HG02623 (cell line): ENCODE data around the gene RBM10.

Experiments
- ATAC-seq: cut with Tn5 transposase; IDR thresholded peaks from one replicate; pipeline ENCODE4 v1.9.1; 2021; ENCODE audit warnings: moderate library complexity; ENCODE audit not compliant: unreplicated experiment

RBM10 gene

DNA sequence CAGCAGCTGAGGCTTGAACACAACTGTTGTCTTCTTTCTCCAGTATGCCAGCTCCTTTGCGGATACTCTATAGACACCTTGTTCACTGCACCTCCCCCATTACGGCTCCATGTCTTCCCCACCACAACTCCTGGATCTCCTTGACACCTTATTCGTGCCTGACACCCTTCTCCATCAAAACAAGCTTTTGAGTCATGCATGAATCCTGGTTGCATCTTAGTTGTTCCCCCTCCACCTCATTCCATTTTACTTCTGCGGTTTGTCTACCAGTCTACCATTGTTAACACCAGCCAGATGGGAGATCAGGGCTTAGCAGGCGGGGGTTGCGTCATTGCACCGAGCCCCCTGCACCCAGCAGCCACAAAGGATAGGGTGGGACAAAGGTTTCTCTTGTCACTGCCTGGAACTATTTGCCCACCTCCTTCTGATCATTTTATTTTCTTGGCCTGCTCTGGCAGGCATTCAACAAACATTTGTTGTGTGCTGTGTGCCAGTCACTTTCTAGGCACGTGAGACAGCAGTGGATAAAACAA, 71.4 kb downstream of the RBM10 start:
- no peak for ATAC-seq

DNA sequence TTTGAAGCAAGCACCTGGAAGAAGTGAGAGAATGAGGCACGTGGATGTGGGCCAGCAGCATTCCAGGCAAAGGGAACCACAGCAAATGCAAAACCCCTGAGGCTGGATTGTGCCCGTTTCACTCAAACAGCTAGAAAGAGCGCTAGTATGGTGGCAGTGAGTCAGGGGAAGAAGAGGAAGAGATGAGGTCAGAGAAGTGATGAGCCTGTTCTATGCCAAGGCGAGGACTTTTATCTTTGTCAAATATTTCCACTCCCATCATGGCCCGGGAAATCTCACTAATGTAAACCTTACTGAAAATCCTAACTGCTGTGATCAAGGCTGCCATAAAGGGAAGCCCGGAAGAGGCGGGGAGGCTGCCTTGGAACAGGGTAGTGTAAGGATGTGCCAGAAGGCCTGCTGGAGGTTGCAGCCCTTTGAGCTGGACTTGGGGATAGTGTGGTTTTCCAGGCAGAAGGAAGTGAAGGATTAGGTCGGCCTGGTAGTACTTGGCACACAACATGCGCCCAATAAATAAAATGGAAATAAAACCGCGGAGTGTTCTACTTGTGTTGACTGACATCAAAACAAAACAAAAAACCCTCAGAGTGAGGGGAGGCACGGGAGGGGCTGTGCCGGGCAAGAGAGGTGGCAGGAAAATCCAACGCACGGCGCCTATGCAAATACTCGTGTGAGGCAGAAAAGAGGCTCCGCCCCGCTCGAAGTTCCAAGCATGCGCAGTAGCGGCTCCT, 72.3 kb downstream of the RBM10 start:
- no peak for ATAC-seq

DNA sequence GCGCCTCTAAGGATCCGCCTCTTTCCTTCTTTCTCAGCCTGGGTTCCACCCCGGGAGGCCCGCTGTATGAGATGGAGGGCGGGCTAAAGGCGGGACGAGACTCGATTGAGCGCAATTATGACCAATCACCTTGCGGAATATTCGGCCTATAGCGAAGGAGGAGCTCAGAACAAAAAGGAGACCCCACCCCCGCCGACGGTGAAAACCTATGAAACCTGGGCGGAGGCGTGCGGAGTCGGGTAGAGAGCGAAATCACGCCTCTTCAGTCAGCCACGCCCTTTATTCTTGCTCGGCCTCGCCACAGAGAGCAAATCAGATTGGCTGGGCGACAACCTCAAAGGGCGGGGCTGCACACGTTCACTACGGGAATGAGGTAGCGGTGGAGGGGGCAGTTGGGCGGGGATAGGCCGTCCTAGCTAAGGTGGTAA, 72.8 kb downstream of the RBM10 start:
- ATAC-seq, result peak; percentile 79

DNA sequence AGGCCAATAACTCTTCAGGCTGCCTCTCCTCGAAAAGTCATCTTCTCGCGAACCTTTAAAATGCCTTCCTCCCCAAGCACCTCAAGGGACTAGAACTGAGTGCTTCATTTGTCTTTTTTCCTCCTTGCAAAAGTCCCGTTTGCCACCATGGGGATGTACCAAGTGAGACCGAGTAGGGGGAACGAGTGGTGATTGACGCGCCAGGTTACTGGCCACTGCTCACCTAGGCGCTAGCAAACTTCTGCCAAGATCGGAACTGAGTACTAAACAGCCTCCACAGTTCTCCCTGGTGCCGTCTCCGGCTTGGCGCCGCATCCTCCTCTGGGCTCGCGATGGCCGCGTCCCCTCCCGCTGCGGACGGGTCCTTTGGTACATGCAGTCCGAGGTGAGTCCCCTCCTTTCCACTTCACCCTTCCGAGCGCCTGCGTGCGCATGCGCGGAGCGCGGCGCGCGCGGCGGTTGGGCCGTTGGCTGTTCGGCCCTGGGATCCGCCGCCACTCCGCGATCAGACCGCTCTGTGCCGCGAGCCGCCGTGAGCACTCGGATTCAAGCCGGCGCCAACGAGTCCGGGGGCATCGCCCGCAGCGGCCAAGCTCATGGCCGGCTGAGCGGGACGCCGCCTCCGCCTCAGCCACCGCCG, 73.4 kb downstream of the RBM10 start, which contains the start of gene CDK16:
TSS of gene CDK16 (plus strand) at position 402 of the 640 bp plus-strand sequence. CDS start 4,877 bp downstream, outside the sequence.
- ATAC-seq, result peak; percentile 34

DNA sequence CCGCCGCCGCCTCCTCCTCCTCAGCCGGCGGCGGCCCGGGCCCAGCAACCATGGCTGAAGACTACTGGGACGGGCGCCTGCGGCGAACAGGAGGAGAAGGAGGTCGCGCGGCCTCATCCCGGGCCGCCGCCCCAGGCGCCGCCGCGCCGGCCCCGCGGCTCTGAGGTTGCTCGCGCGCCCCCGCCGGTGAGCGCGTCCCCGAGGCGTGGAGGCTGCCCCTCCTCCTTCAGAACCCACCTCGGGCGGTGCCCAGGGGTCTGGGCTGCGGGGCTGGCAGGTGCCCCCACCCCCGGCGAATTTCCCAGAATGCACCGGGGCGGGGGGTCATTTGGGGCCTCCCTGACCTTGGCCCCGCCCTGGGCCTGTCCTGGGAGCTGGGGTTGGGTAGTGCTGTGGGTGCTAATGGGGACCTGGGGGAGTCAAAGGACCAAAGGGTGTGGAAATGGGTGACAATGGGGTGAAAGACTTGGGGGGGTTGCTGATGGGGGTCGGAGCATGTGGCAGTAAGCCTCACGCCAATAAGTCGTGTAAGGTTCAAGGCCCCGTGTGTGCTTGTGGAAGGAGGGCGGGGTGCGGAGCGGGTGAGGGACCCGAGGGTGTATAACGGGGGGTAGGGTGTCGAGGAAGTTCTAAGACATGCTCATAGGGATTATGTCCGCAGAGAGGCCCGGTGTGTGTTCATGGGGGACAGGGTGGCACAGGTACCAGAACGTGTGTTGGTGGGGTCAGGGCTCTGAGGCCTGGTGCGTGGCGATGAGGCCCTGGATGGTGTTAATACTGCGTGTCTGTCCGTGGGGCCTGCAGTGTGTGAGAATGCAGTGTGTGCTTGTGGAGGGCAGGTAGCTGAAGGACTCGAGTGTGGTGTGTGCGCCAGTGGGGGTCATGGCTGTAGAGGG, 74.1 kb downstream of the RBM10 start:
- ATAC-seq, result no peak

DNA sequence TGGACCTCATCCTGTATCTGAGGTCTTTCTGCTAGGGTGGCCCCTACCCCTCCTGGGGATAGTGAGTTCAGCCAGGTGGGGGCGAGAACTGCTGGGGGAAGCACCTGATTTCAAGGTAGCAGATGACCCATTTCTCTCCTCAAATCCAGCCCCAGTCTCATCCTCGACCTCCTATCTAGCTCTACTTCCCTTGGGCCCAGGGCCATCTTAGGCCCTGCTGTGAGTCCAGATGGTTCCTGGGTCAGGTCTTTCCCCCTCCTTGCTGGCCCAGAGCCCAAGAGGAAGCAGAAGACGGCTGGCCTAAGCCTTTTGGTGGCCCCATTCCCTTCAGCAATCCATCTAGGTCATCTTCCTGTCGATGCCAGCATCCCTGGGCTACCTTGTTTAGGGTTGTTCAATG, 76.7 kb downstream of the RBM10 start:
- ATAC-seq, result no peak

DNA sequence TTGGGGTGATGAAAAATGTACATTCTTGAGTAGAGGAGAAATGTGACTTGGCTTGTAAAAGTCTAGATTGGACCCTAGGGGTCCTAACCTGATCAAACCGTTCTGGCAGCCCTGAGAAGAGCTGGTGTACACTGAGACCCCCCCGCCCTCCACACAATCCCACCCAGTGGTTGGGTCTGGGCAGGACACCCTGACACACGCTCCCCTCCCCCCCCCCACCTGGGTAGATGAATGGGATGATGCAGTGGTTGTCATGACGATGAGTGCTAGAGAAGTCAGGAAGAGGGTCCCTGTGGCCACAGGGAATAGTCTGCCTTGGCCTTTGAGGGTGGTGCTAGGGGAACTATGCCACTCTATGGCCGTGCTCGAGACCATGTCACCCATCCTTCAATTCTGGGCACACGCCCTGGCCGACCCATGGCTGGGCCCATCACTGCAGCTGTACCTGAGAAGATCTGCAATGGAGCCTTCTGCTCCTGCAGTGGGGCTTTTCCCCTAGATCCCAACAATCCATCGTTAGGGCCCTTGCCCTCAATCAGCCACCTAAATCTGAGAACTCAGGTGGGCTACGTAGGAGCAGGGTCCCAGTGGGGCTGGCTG, 77.8 kb downstream of the RBM10 start:
- ATAC-seq, result no peak

DNA sequence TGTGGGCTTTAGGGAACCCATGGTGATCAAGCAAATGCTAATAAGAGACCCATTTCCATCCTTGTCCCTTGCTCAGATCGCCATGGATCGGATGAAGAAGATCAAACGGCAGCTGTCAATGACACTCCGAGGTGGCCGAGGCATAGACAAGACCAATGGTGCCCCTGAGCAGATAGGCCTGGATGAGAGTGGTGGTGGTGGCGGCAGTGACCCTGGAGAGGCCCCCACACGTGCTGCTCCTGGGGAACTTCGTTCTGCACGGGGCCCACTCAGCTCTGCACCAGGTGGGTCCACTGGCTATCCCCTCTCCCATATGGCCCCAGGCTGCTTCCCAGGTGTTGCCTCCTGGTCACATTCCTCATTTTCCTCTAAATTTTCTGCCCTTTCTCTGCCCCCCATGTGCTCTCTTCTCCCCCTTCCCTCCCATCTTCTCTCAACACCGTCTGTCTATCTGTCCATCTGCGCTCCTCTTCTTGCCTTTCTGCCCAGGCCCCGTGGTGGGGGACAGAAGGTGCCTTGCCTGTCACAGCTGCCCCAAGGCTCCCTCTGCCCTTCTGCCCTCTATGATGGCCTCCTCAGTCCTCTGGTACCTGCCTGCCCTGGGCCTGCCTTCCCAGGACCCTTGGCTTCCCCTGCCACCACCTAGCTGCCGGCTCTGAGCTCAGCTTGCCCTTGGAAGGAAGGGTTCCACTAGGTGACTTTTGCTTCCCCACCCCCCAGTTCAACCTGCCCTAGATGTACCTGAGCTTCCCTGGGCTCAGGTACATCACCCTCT, 78.6 kb downstream of the RBM10 start:
- no peak for ATAC-seq

DNA sequence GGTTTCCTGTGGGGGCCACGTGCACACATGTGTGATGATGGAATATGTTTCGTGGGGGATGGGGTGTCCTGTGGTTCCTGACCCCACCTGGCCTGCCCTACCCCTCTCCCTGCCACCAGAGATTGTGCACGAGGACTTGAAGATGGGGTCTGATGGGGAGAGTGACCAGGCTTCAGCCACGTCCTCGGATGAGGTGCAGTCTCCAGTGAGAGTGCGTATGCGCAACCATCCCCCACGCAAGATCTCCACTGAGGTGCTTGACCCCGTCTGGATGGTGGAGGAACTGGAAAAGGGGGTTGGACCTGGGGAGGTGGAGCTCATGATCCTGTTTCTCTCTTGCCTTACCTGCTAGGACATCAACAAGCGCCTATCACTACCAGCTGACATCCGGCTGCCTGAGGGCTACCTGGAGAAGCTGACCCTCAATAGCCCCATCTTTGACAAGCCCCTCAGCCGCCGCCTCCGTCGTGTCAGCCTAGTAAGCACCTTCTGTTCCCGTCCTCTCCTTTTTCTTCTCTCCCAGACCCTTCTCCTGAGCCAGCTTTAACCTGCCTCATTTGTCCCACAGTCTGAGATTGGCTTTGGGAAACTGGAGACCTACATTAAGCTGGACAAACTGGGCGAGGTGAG, 79.4 kb downstream of the RBM10 start:
- no peak for ATAC-seq

DNA sequence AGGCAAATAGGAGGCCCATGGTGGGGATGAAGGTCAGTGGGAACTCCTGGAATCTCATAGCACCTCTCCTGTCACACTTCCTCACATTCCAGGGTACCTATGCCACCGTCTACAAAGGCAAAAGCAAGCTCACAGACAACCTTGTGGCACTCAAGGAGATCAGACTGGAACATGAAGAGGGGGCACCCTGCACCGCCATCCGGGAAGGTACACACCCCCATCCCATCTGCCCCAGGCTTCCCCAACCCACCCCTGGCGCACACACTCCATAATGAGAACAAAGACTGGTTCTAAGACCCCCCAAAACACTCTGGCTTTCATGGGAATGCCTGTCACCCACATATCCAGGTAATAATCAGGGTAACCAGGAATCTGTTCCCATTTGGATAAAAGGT, 79.9 kb downstream of the RBM10 start:
- ATAC-seq, result no peak

DNA sequence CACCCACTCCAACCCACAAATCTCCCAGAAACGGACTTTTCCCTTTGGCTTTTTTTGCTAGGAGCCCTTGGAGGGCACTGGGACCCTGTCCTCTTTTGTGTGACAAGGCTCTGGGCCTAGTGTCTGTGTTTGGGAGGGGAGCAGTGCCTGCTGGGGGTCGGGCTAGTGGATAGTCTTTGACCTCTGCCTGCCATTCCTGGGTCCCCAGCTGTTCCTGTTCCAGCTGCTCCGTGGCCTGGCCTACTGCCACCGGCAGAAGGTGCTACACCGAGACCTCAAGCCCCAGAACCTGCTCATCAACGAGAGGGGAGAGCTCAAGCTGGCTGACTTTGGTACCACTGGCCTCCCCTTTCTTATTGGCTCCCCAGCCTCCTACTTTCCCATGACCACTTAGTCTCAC, 81.0 kb downstream of the RBM10 start:
- no peak for ATAC-seq

DNA sequence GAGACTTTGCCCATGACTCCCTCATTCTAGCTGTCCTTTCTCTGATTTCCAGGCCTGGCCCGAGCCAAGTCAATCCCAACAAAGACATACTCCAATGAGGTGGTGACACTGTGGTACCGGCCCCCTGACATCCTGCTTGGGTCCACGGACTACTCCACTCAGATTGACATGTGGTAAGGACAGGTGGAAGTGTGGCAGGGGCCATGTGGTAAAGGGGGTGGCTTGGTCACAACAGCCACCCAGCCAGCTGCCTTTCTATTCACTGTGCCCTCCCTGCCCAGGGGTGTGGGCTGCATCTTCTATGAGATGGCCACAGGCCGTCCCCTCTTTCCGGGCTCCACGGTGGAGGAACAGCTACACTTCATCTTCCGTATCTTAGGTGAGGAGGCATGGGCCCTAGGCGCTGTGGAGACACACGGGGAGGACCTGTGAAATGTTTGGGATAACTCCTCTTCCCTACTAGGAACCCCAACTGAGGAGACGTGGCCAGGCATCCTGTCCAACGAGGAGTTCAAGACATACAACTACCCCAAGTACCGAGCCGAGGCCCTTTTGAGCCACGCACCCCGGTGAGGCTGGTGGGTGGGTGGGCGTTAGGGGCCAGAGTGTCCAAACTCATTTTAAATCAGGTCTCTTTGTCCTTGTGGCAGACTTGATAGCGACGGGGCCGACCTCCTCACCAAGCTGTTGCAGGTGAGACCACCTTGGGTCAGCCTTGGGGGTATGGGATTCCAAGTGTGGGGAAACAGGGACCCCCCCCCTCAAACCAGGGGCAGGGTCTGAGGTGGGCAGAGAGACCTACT, 81.7 kb downstream of the RBM10 start:
- ATAC-seq, result no peak

DNA sequence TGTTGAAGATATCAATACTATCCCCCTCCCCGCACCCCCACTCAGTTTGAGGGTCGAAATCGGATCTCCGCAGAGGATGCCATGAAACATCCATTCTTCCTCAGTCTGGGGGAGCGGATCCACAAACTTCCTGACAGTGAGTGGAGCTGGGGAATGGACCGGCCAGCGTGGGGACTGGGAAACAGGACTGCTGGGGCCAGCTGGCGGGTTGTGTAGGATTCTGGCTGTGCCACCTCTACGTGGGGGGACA, 82.2 kb downstream of the RBM10 start:
- no peak for ATAC-seq

DNA sequence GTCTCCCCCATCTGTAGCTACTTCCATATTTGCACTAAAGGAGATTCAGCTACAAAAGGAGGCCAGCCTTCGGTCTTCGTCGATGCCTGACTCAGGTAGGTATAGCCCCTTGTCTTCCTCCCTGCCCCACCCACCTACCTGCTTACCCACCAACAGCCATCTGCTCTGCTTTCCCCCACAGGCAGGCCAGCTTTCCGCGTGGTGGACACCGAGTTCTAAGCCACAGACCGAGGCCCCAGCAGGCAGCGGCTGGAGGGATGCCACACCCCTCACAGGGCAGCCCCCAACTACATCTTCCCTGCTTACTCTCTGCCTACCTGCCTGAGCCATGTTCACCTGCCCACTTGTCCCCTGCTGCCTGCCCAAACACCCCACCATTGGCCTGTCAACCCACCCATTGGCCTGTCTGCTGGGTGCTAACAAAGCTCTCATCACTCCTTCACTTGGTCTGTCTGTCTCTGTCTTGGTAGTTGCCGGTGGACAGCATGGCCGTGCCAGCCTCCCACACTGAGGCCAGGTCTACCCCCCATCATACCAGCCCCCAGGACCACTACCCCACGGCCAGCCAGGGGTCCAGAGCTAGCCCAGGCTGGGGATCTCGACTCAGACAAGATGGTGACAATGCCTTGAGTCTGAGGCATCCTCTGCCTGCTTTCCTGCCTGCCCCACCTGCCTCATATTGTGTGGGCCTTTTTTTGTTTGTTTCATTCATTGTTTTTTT, 83.7 kb downstream of the RBM10 start:
- ATAC-seq, result no peak

DNA sequence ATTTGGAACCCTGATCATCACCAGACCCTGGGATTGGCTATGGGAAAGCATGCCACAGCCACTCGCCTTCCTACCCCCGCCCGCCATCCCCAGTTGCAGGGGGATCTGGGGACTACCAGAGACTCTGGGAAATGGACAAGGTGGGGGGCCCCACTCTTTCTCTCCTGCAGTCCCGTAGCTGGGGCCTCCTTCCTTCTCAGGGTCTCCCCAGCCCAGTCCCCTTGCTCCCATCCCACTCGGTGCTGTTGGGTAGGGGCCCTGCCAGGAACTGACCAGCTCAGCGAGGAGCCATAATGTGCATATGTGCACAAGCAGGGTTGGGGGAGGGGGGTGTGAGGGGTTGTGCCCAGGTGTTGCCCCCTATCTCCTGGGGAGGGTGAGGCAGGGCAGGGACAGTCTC, 84.4 kb downstream of the RBM10 start:
- ATAC-seq, result no peak

DNA sequence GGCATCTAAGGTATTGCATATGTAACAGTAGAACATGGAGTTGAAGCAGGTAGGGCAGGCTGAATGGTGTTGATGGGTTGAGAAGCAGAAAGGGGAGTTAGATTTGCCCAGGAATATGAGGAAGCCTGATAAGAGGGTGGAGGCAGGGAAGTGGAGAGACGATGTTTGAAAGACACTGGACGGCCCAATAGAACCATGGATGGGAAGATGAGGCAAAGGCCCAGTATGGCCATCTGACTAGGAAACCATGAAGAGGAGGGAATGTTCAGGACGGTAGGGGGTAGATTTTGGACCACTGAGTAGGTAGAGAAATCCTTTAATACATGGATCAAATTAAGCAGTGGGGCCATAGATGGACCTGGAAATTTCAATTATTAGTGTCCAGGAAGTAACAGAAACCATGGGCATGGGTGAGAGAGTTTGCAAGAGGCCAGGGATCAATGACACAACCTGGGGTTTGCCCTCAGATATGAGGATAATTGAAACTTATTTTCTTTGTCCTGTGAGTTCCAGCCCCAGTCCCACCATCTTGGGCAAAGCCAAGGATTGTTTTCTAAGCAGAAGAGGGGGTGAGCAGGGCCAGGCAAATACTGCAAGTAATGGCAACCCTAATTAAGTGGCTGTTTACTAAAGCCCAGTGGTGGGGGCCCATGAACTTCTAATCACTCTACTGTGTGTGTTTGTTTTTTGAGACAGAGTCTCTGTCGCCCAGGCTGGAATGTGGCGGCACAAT, 85.3 kb downstream of the RBM10 start:
- ATAC-seq, result no peak

DNA sequence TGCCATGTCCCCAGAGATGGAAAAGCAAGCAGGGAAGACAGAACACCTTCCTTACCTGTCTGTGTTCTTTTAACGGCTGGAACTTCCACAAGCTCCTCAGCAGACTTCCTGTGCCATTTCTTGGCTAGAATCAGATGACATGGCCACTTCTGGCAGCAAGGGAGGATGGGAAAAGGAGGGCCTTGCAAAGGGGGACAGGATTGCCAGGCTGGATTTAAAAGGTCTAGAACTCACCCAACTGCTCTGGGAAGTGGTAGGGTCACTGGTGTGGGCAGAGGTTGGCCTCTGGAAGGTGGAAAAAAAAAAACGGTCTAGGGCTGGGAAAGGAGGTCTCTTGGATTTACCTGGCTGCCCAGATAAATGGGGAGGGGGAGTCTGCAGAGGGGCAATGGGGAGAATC, 86.1 kb downstream of the RBM10 start:
- no peak for ATAC-seq
